NCI-H446 (cell line): ENCODE results near the gene STAP2.
"Not testable (repeated sequence)": the region's sequence is repeated elsewhere in the genome, so short reads cannot be mapped to it uniquely, and the experiment has no call there.

Experiments used
- DNase-seq, 2 experiments: peaks; one replicate each; lab custom pipeline; 2025; lab: John Stamatoyannopoulos, UW

STAP2 gene

DNA sequence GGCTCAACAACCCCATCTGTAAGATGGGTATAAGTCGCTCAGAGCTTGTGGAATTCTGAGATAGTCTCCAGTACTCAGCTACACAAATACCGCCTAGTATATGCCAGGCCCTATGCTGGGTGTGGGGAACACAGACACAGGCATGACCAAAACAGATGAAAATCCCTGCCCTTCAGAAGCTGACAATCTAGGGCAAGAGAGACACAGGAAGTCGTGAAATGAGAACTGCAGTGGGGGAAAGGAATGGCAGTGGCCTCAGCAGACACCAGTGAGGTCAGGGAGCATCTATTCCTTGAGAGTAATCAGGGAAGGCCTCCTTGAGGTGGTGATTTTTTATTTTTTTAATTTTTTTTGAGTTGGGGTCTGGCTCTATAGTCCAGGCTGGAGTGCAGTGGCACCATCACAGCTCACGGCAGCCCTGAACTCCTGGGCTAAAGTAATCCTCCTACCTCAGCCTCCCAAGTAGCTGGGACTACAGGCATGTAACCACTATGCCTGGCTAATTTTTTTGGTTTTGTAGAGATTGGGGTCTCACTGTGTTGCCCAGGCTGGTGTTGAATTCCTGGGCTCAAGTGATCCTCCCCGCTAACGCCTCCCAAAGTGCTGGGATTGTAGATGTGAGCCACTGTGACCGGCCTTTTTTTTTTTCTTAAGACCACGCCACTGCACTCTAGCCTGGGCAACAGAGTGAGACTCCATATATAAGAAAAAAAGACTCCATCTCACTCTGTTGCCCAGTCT, 39.6 kb downstream of the STAP2 start:
- DNase-seq, result no peak

DNA sequence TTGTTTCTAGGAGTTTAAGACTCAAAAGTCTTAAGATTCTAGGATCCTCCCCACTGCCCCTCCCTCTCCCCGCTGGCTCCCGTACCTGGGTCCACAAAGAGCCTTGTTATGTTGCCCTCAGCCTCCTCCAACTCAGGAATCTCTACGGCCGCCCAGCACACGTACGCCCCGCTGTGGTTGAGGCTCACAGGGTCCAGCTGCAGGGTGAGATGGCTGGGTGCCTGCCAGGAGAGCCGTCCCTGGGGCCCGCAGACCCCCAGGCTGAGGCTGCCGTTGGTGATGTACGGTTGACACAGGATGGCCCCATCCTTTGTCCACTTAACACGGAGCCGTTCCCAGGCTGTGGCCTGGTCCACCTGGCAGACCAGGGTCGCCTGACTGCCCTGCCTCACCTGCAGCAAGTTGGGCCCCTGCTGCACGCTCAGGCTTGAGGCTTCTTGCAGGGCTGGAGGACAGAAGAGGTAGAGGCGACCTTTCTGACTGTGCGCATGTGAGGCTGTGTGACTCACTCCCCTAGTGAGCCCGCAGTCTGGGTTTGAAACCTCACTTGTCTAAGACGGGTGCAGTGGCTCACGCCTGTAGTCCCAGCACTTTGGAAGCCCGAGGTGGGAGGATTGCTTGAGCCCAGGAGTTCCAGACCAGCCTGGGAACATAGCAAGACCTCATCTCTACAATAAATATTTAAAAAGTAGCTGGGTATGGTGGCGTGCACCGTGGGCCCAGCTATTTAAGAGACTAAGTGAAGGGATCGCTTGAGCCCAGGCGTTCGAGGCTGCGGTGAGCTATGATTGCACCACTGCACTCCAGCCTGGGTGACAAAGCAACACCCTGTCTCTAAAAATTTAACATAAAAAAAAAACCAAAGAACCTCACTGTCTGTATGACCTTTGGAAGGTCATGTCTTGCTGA, 40.5 kb downstream of the STAP2 start:
- DNase-seq, result no peak

DNA sequence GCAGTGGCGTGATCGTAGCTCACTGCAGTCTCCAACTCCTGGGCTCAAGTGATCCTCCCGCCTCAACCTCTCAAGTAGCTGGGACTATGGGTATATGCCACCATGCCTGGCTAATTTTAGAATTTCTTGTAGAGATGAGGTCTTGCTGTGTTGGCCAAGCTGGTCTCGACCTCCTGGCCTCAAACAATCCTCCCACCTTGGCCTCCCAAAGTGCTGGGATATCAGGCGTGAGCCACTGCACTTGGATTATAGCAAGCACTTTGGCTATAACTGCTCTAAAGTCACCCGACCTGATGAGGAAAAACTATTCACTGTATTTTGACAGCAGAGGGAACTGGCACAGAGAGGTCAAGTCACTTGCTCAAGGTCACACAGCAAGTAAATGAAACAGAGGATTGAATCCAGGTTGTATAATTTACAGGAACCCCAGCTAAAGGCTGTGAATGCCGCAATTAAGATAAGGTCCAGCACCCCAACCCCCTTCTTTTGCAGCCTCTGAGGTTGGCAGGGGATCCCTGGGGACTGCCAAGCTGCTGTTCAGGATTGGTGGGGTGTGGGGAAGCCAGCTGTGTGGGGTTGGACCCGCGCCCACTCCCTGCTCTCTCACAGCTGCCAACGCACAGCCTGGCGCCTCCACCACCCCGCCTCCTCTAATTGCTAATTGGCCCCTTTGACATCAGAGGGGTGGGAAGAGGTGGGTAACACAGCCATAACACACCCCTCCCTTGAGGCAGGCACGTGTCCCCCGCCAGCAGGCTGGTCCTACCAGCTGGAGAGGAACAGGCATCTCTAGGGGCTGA, 42.5 kb downstream of the STAP2 start:
- DNase-seq, result peak; percentile 69 to 92

DNA sequence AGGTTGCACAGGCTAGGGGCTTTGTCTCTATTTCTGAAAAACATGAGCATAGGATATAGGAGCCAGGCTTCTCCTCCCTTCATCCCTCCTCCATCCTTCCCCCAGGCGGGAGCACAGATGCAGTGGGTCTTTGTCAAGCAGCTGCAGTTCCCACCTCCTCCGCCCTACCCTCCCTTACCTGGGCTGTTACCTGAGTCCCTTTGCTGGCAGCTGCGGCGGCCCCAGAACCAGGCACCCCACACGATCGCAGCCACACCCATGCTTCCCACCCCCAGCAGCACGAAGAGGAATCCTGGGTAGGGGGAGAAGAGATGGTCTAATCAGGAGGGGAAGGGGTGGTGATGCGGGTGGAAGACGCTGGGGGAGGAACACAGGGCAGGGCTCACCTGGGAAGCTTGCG, 44.2 kb downstream of the STAP2 start:
- no peak for DNase-seq

DNA sequence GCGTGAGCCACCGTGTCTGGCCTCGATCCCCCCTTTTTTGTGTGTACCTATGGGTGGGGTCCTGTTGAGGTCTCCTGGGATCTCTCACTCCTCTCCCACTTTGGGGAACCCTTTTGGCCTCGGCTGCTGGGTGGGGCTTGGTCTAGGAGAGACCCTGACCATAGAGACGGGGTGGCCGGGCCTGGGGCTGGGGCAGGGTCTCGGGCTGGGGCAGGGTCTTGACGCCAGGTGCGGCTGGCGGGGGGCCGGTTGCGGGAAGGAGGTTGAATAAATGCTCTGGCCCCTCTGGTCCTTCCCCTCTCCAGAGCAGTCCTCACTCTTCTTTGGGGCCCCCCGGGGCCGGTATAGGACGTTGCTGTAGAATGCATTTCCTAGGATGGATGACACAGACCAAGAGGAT, 46.1 kb downstream of the STAP2 start:
- no peak for DNase-seq

DNA sequence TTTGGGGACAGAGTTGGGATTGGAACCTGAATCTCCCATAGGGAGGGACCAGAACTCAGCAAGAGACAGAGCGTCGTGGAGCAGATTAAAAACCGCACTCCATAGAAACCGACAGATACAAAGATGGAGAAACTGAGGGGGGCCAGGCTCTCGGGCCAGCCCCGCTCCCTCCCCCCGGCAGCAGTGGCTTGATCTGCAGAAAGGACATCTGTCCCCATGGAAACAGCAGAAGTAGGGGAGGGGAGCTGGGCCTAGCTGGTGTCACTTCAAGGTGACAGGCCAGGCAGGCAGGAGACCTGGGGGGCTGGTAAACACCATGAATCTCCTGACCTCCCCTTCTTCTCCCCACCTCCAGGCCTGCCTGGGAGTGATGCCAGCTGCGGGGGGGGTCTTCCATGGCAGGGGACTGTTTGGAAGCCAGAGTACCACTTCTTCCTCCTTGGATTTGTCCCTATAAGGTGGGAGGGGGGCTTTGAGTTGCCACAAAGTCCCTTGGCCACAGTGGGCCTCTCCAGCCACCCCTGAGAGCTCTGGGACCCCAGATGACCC, 47.4 kb downstream of the STAP2 start:
- no peak for DNase-seq

DNA sequence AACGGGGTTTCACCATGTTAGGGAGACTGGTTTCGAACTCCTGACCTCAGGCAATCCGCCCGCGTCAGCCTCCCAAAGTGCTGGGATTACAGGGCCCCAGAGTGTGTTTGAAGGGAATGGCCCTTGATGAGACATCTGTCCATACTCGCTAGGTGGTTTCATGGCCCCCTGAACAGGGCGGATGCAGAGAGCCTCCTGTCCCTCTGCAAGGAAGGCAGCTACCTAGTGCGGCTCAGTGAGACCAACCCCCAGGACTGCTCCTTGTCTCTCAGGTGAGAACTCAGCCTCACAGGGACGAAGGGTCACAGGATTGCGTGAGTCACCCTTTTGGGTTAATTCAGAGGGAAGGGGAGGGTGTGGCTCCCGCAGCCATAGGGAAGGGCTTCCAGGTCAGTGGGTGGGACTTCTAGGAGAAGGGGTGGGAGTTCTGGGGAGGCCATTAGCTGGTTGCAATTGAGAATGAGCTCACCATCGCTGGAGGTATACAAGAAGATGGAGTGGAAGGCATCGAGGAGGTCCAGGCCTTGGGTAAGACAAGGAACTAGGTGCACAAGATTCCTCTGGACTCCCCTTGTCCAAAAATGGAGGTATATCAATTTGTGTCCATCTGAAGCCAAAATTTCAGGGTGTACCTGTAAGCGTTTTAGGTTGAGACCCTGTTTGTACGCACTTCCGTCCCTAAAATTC, 50.4 kb downstream of the STAP2 start:
- no peak for DNase-seq

DNA sequence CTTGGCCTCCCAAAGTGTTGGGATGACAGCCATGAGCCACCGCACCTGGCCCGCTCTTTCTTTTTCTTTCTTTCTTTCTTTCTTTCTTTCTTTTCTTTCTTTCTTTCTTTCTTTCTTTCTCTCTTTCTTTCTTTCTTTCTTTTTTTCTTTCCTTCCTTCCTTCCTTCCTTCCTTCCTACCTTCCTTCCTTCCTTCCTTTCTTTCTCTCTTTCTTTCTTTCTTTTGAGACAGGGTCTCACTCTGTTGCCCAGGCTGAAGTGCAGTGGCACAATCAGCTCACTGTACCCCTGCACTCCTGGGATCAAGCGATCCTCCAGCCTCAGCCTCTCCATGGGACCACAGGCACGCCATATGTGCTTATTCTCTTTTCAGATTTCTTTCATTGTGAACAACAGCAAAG, 52.5 kb downstream of the STAP2 start:
- not testable (repeated sequence) for DNase-seq

DNA sequence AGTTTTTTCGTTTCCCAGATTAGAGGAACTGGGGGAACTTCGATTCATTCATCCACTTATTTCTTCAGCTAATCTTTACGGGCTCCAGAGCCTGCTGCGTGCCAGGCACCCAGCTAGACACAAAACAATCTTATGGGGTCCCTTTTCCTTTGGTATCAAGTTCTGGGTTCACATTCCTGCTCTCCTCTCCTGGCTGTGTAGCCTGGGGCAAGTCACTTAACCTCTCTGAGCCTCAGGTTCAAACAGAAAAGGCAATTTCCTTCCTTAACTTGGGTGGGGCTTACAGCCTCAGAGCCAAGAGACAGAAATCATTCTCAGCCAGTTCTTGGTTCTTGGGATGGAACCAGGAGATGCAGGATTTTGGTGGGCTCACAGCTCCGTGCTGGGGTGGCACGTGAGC, 53.7 kb downstream of the STAP2 start:
- no peak for DNase-seq

DNA sequence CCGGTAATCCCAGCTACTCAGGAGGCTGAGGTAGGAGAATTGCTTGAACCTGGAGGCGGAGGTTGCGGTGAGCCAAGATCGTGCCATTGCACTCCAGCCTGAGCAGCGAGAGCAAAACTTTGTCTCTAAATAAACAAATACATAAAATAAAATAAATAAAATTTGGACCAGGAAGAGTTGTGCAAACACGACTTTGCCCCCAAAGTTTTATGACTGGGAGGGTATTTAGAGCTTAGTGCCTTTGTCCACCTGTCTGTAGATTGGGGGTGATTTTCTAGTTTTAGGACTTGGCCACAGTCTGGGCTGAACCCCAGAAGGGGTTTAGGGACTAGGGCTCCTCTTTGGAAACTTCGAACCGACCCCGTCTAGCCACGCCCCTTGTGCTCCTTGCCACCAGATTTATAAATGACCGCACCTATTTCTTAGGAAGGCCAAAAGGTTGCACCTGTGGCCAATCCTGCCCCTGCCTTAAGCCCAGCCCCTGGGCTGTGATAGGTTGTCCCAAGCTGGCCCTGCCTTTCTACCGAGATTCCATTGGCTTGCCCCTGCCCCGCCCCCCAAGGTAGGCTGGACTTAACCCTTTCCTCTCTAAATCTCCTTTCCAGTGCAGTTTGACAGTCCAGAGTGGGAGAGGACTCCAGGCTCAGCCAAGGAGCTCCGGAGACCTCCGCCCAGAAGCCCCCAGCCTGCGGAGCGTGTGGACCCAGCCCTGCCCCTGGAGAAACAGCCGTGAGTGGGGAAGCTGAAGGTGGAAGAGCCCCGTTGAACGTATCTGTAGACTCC, 54.3 kb downstream of the STAP2 start:
- peak in 1 of 2 experiments; percentile 31 for DNase-seq

DNA sequence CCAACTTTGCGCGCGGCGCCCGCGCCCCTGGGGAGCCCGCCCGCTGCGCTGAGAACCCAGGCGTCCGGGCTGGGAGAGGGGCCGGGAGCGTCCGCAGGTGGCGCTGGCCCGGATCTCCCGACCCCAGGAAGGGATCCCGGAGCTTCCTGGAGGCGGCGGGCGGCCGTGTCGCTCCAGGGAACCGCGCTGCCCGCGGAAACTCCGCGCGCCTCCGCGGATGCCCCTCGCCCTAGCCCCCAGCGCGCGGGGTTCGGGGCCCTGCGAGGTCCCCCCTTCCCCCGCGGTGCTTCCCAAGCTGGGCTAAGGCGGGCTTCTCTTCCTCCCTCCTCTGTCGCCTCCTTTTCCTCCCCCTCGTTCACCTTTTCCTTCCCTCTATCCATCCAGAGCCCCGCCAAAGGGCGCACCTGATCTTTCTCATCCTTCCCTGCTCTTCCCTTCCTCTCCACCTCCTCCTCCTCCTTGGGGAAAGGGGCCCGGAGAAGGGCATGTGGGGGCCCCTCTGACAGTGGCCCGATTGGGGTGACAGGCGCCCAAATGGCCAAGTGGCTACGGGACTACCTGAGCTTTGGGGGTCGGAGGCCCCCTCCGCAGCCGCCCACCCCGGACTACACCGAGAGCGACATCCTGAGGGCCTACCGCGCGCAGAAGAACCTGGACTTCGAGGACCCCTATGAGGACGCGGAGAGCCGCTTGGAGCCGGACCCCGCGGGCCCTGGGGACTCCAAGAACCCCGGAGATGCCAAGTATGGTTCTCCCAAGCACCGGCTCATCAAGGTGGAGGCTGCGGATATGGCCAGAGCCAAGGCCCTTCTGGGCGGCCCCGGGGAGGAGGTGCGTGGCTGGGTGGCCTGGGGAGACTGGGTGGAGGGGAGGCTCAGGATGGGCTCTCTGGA, 58.9 kb downstream of the STAP2 start:
- DNase-seq, result no peak

DNA sequence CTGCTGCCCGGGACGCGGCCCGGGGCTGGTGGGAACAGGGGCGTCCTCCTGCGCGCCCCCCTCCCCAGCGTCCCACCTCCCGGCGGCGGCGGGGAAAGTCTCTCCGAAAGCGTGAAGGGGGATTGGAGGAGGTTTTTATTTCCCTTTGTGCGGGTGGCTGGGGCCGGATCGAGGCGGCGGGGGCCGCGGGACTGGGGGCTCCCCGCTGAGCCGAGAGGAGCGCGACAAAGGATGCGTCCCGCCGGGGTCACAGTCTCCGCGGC, 59.4 kb downstream of the STAP2 start:
- DNase-seq, result no peak

DNA sequence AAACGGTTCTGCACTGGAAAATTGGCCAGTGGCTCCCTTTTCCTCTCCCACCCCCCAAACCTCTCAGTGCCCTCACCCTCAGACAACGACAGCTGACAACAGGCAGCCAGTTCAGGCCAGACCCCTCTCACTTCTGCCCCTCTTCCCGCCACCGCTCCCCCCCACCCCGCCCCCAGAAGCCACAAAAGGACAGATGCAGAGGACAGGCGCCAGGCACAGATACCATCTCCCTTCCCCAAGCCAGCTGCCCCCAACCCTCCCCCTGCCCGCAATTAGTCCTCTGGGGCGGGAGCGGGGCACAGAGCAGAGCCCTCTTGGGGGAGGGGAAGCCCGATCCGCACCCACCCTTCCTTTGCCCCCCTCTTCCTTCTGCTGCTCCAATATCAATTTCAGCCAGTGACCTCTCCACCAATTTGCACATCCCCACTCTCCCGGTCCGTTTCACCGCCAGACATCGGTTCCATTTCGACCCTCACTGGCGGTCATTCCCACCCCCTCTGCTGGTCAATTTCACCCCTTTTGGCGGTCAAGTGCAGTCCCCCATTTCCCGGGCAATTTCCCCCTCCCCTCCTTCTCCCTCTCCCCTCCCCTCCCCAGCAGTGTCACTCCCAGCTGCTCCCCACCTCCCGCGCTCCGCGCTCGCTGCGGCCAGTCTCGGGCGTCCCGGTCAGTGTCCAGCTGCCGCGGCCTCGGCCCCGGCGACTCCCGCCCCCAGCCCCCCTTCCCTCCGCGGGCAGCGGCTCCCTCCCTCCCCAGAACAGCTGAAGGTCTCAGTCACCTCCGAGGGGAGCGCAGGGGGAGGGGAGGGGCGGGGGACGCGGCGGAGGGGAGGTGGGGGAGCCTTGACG, 60.0 kb downstream of the STAP2 start, which contains the start of gene SHD:
Gene SHD, plus strand, starts transcription at position 848 of the 848 bp plus-strand sequence. CDS start 798 bp downstream, outside the sequence.
- no peak for DNase-seq

DNA sequence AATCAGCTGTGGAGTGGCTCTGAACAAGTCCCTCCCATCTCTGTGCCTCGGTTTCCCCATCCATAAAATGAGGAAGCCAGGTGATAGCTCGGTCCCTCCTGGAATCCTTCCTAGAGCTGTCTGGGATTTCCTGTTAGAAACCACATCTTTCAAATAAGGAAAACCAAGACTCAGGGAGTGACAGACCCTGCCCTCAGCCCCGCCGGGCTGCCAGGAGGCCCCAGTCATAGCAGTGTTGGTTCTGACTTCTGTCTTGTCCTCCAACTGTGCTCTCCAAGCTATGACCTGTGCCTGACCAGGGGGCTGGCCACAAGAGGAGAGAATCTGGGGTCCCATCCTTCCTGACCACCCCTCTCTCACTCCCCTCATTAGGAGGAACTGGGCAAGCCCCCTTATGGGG, 60.6 kb downstream of the STAP2 start:
- DNase-seq, result no peak

DNA sequence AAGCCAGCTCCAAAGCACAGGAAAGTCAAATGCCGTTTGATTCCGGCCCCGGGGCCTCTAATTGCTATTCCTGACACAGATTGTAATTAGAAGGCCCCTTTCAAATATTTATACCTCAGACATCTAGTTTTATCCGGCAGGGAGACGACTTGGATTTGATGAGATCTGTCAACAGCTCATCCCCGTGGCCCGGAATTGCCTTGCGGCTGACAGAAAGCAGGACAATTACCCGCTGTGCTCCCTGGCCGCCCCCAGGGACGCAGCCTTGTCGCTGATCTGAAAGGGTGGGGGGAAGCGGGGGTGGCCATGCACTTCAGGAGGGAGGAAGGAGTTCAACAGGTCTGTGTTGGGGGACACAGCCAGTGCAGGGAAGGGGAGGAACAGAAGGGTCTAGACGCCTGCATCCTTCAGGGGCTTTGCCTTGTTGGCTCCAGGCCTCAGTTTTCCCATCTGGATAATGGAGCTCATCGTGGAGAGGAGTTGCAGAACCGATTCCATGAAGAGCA, 61.4 kb downstream of the STAP2 start:
- DNase-seq, result no peak

DNA sequence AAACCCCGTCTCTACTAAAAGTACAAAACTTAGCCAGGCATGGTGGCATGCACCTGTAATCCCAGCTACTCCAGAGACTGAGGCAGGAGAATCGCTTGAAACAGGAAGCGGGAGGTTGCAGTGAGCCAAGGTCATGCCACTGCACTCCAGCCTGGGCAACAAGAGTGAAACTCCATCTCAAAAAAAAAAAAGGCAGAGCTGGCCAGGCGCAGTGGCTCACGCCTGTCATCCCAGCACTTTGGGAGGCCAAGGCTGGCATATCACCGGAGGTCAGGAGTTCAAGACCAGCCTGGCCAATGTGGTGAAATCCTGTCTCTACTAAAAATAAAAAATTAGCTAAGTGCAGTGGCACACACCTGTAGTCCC, 64.3 kb downstream of the STAP2 start:
- DNase-seq, result not testable (repeated sequence)
